HG03135 (cell line): ENCODE results near the gene HRH1.
A peak's percentile ranks its signal among the peaks of the same experiment; 100 is the strongest.
"Not testable (repeated sequence)": the region's sequence is repeated elsewhere in the genome, so short reads cannot be mapped to it uniquely, and the experiment has no call there.

Source experiments
- ATAC-seq: cut with Tn5 transposase; IDR thresholded peaks from one replicate; pipeline ENCODE4 v1.9.1; 2021; ENCODE audit warnings: mild to moderate bottlenecking, moderate library complexity; ENCODE audit not compliant: unreplicated experiment

Gene HRH1

GRCh38 chr3:11140713-11141104 lies 13.6 kb upstream of the HRH1 start:
- ATAC-seq = peak; percentile 40

DNA sequence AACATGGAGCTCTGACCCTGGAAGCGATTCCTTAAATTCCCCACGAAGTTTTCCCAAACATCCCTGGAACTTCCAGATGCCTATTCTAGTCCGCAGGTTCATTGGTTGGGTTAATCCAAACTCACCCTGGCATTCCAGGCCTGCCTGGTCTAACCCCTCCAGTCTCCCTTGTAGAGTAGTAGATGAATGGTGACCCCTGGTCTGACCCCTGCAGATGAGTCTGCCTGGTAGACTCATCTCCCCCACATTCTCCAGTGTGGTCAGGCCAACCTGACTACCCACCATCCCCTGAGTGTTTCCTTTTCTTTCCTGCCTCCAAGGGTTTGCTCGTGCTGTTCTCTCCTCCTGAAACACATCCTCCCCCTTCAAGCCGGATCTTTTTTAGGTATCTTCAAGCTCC lies 10.8 kb upstream of the HRH1 start:
- ATAC-seq = no peak

- ATAC-seq = no peak
These were observed 9.3 kb upstream of the HRH1 start for GRCh38 chr3:11144996-11145395.

GRCh38 chr3:11145888-11146287 lies 8.4 kb upstream of the HRH1 start:
- ATAC-seq = no peak

- no peak for ATAC-seq
These were observed 7.3 kb upstream of the HRH1 start for GRCh38 chr3:11146773-11147660.

DNA sequence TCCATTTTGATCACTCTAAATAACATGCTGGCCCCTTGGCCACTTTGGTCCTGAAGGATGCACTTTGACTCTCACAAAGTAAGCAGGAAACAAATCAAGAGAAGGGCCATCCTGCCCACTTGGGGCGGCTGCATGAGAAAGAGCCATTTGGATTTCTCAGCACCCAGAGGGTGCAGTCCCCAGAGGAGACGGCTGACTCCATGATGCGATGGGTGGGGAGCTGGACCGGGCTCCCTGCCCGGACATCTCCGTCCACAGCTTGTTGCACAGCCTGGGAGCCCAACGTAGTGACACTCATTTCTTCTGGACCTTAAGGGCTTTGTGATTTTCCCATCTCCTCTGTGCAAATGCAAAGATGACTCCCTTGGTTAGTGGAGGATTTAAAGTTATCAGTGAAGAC lies 4.0 kb upstream of the HRH1 start:
- ATAC-seq = no peak

DNA sequence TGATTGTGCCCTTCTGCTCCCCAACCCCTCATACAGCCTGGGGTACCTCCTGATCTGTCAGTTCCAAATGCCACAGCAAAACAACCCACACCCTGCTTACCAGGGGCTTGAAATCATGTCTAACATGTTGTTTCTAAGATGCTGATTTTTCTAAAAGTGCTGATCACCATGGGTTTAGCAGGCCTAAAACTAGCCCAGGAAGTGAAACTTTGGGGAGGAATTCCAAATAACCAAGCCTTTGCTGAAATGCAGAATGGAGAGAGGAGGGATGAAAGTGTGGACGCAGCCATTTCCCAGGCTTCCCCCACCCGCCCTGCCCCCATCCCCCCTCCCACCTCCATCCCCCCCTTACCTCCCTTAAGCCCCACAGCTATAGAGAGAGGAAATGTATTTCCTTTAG lies 2.0 kb upstream of the HRH1 start:
- no peak for ATAC-seq

DNA sequence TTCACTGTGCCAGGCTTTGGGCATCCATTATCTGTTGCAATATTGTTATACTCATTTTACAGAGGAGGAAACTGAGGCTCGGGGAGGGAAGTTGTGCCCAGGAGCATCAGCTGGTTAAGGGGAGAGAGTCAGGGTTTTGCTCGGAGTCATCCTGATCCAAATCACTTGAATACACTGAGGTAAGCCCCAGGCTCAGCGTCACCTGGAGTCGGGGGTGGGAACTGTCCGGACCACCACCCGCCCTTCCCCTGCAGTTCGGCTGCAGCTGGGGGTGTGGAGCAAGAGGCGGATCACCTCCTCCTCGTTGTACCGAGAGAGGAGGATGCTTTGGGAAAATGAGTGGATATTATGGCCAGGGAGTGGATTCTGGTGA lies 646 bp downstream of the HRH1 start:
- no peak for ATAC-seq

DNA sequence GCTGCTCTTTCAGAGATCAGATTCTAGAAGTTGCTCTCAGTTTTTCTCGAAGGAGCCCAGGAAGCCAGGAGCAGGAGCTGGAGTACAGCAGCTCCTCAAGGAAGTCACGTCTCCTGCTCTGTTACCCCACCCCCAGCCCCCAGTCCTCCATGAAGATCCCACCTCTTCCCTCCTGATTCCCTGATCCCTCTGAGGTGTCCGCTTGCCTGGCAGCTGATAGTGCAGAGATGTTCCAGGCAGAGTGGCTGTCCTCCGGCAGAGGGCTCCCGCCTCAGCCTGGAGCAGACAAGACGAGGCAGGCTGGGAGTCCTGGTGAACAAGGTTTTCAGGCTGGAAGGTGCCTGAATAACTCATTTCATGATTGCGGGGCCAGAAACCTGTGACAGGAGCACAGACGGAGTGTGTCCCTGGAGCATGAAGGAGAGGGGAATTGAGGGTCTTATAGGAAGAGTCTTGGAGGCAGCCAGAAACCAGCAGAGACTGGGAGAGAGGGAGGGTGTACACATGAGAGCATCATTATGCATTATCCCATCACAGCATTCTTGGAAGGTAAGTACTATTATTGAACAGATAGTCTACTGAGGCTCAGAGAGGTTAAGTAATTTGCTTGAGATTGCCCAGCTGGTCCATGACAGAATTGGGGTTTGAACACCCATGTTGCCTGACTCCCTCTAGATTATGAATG lies 1.2 kb downstream of the HRH1 start:
- no peak for ATAC-seq

DNA sequence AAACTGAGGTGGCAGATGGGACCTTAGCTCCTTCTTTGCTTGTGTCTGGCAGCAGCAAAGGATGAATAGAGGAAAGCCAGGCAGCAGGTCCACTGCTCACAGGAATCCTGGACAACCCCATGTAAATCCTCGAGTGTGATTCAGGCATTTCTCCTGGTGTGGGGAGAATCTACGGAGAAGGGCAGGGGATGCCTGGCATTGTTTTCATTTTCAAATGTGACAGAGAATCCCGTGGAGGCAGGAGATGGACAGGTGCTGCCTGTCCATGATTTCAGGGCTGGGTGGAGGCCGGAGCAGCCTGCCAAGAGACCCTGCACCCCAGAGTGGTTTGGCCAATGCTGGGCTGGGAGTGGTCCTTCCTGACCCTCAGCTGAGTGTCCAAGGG lies 1.7 kb downstream of the HRH1 start:
- ATAC-seq = no peak

GRCh38 chr3:11157421-11157820 lies 3.1 kb downstream of the HRH1 start:
- ATAC-seq = no peak

GRCh38 chr3:11159421-11159904 lies 5.2 kb downstream of the HRH1 start:
- ATAC-seq = no peak

DNA sequence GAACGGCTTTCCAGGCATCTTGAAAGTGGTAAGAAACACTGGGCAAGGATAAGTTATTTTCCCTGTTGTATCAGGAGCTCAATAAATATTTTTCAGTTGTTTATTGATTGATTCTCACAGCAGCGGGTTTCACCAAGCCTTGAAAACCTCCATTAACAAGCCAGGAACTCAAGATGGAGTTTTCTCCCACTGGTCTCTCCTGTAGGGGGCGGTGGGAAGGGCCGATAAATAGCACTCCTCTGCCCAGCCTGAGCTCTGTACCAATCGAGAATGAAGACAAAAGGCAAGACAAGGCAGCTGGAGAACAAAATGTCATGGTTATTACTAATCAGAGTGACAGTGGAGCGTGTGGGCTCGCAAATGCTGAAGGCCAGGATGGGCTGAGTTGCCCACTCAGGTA lies 7.4 kb downstream of the HRH1 start:
- no peak for ATAC-seq

DNA sequence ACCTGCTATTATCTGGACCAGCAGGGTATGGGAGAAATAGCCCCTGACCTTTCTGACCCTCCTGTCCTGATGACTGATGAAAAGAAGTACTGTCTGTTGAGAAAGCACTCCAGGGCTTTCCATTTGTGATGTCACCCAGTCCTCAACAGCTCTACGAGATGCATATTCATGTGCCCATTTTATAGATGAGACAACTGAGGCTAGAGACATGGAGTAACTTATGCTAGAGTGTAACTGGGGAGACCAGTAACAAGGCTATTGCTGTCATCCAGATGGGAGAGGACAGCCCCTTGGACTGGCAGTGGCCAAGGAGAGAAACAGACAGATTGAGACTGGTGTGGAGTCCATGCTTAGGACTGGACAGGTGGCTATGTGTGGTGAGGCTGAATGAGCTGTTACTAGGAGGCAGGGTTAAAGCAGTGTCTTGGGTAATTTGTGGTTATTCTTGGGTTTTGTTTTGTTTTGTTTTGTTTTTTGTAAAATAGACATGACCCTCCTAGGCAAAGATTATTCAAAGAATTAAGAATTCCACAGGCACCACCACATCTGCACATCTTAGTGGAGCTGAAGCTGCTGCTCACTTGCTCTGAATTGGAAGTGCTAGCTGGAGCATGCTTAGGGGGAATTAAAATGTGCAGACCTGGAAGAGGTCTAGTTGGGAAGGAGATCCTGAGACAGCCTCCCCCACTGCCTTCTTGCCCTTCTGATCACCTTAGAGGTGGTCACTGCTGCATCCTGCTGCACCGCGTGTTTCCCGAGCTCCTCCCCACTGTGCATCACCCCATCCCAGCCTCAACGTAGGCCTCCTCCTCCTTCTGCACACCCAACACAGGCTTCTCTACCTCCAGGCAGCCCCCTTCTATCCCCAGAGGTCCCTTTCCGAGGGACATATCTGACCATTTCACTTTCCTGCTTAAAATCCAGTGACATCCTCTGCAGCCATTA lies 8.4 kb downstream of the HRH1 start:
- no peak for ATAC-seq

GRCh38 chr3:11164607-11165006 lies 10.3 kb downstream of the HRH1 start:
- no peak for ATAC-seq

- no peak for ATAC-seq
These were observed 11.2 kb downstream of the HRH1 start for GRCh38 chr3:11165476-11165875.

DNA sequence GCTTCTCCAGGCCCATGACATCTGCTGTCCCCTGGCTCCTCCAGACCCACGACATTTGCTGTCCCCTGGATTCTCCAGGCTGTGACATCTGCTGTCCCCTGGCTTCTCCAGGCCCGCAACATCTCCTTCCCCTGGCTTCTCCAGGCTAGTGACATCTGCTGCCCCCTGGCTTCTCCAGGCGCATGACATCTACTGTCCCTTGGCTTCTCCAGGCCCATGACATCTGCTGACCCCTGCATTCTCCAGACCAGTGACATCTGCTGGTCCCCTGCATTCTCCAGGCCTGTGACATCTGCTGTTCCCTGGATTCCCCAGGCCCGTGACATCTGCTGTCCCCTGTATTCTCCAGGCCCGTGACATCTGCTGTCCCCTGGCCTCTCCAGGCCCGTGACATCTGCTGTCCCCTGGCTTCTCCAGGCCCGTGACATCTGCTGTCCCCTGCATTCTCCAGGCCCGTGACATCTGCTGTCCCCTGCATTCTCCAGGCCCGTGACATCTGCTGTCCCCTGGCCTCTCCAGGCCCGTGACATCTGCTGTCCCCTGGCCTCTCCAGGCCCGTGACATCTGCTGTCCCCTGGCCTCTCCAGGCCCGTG lies 12.6 kb downstream of the HRH1 start:
- ATAC-seq = not testable (repeated sequence)

DNA sequence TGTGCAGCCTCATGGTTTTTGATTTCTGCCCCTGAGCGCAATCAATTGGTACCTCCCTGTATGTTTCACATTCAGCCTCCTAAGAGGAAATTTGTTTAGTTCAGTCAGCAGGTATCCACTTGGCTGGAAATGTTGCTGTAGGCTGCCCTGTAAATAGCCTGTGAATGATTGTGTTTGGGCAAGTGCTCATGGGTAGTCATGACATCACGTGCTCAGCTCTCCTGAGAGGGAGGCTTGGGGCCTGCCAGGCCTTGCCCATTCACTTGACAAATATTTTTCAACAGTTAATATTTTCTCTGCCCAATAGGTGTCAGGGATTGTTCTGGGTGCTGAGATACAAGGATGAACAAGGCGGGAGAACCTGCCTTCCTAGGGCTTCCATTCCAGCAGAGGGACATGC lies 13.3 kb downstream of the HRH1 start:
- no peak for ATAC-seq

DNA sequence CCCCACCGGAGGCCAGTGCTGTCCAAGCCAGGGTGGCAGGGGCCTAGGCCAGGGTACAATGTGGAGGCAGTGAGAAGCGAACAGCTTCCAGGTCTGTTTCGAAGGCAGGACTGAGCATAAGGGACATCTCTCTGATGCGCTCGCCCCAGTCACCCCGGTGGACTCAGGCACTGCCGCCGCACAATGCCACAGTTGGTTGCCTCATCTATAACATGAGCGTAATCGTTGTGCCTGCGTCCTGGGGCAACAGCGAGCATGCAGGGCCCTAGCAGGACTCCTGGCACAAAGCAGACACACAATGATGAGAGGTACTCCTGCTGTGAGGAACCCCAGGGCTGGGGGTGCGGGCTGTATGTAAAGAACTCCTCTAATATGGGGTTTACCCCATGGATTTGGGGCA lies 14.1 kb downstream of the HRH1 start:
- no peak for ATAC-seq

DNA sequence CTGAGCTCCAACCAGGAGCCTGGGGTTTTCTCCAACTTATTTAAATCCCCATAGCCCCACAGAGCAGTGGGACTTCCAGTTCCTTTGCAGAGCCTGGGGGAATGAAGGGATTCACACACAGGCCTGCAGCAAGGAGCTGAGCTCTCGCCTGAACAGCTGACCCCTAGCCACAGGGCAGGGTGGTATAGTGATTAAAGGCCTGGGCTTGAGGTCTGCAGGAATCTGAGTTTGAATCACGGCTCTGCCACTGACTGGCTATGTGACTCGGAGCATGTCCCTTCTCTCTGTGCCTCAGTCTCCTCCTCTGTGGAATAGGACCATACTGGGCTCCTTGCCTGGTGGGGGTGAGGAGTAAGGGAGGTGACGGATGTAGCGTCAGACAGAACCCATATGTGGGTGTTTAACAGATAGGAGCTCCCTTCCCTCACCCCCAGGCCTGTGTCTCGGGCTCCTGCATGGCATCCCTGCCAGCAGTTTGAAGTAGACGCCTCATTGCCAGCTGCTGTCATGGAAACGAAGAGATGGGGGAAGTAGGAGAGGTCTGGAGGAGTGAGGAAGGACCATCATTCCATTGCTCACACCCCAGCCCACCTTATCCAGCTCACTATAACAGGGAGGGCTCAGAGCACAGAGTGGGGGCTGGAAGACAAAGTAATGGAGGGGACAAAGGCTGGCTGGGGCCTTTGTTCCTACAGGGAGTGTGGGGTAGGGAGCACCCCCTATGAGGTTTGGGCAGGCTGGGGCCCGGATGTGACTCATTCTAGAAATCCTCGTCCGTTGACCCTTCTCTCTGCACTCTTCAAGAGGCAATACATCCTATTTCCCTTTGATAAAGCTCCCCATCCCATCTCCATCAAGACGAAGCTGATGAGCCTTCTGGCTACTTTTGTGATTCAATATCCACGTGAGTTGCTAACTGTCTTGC lies 14.8 kb downstream of the HRH1 start:
- no peak for ATAC-seq
